ENCODE data around the gene KIF26B.
"Not testable (repeated sequence)": the region's sequence is repeated elsewhere in the genome, so short reads cannot be mapped to it uniquely, and the experiment has no call there.

The KIF26B gene

GRCh38 chr1:245730801-245731200 lies 576.0 kb downstream of the KIF26B start:
- no peaks in the 10 kb centered on the region for H3K9me2 ChIP-seq (replicated peaks; ENCODE audit: insufficient read depth, low read length)
- no peaks in the 10 kb centered on the region for H3K9me3 ChIP-seq (ENCODE audit: insufficient read depth, low read length)
- no peak overlapping the region for H3K27ac ChIP-seq (ENCODE audit: low read depth, low read length)
- no peak overlapping the region for H3K4me2 ChIP-seq (ENCODE audit: low read depth, low read length, poor library complexity, severe bottlenecking)
- no peaks in the 10 kb centered on the region for H3K27me3 ChIP-seq (ENCODE audit: low read length)
- H3F3A ChIP-seq (ENCODE audit: insufficient read depth) = no peaks in the 10 kb centered on the region; the same call in 1 of the 2 replicates
- H2AFZ ChIP-seq (ENCODE audit: low read depth, low read length, severe bottlenecking) = no peak overlapping the region
- no peaks in the 10 kb centered on the region for H4K20me1 ChIP-seq (ENCODE audit: low read depth, low read length)
- no peaks in the 10 kb centered on the region for H3K36me3 ChIP-seq (ENCODE audit: low read length)
- no peaks in the 10 kb centered on the region for H3K79me2 ChIP-seq (ENCODE audit: insufficient read depth, low read length)
- no peak overlapping the region for H3K4me3 ChIP-seq (ENCODE audit: insufficient read depth, low read length, poor library complexity, severe bottlenecking)
- no peak for TF ChIP-seq CTCF (IDR thresholded peaks at IDR 0.05; ENCODE audit: insufficient read depth, low read length, poor library complexity, severe bottlenecking)
- no peak for TF ChIP-seq EZH2phosphoT487 (conservative IDR thresholded peaks at IDR 0.05; ENCODE audit: low read length)
- H3K9ac ChIP-seq (ENCODE audit: low read length) = no peak overlapping the region

- not testable (repeated sequence) for H3K9ac ChIP-seq (ENCODE audit: low read length); H3K79me2 ChIP-seq (ENCODE audit: insufficient read depth, low read length); H3K4me2 ChIP-seq (ENCODE audit: low read depth, low read length, poor library complexity, severe bottlenecking); H3K27me3 ChIP-seq (ENCODE audit: low read length); H3F3A ChIP-seq (ENCODE audit: insufficient read depth); H3K36me3 ChIP-seq (ENCODE audit: low read length); H3K4me3 ChIP-seq (ENCODE audit: insufficient read depth, low read length, poor library complexity, severe bottlenecking); H2AFZ ChIP-seq (ENCODE audit: low read depth, low read length, severe bottlenecking); H3K9me2 ChIP-seq (replicated peaks; ENCODE audit: insufficient read depth, low read length); H4K20me1 ChIP-seq (ENCODE audit: low read depth, low read length); H3K27ac ChIP-seq (ENCODE audit: low read depth, low read length); H3K9me3 ChIP-seq (ENCODE audit: insufficient read depth, low read length)
Observed at GRCh38 chr1:245740336-245740735, 585.6 kb downstream of the KIF26B start.

- no peaks in the 10 kb centered on the region for H3K27me3 ChIP-seq (ENCODE audit: low read length)
- no peak overlapping the region for H3K4me3 ChIP-seq (ENCODE audit: insufficient read depth, low read length, poor library complexity, severe bottlenecking)
- no peak overlapping the region for H2AFZ ChIP-seq (ENCODE audit: low read depth, low read length, severe bottlenecking)
- H3K4me2 ChIP-seq (ENCODE audit: low read depth, low read length, poor library complexity, severe bottlenecking) = no peak overlapping the region
- no peaks in the 10 kb centered on the region for H3K36me3 ChIP-seq (ENCODE audit: low read length)
- H3F3A ChIP-seq (ENCODE audit: insufficient read depth) = no peaks in the 10 kb centered on the region
- no peak overlapping the region for H3K9ac ChIP-seq (ENCODE audit: low read length)
- H3K9me3 ChIP-seq (ENCODE audit: insufficient read depth, low read length) = no peaks in the 10 kb centered on the region
- H3K9me2 ChIP-seq (replicated peaks; ENCODE audit: insufficient read depth, low read length) = no peaks in the 10 kb centered on the region
- no peaks in the 10 kb centered on the region for H4K20me1 ChIP-seq (ENCODE audit: low read depth, low read length)
- H3K27ac ChIP-seq (ENCODE audit: low read depth, low read length) = no peak overlapping the region
- TF ChIP-seq CTCF (IDR thresholded peaks at IDR 0.05; ENCODE audit: insufficient read depth, low read length, poor library complexity, severe bottlenecking) (no peak), EZH2phosphoT487 (conservative IDR thresholded peaks at IDR 0.05; ENCODE audit: low read length) (no peak)
- no peaks in the 10 kb centered on the region for H3K79me2 ChIP-seq (ENCODE audit: insufficient read depth, low read length)
Observed at GRCh38 chr1:245742896-245743295, 588.1 kb downstream of the KIF26B start.

- Histone ChIP-seq H4K20me1 (ENCODE audit: low read depth, low read length) (no peaks in the 10 kb centered on the region), H3K79me2 (ENCODE audit: insufficient read depth, low read length) (no peaks in the 10 kb centered on the region), H3K9me2 (replicated peaks; ENCODE audit: insufficient read depth, low read length) (no peaks in the 10 kb centered on the region), H3K4me3 (ENCODE audit: insufficient read depth, low read length, poor library complexity, severe bottlenecking) (no peak overlapping the region), H3K9ac (ENCODE audit: low read length) (no peak overlapping the region), H3K4me2 (ENCODE audit: low read depth, low read length, poor library complexity, severe bottlenecking) (no peak overlapping the region), H3K27ac (ENCODE audit: low read depth, low read length) (no peak overlapping the region), H3F3A (ENCODE audit: insufficient read depth) (no peaks in the 10 kb centered on the region), H2AFZ (ENCODE audit: low read depth, low read length, severe bottlenecking) (no peak overlapping the region), H3K36me3 (ENCODE audit: low read length) (no peaks in the 10 kb centered on the region), H3K9me3 (ENCODE audit: insufficient read depth, low read length) (no peaks in the 10 kb centered on the region), H3K27me3 (ENCODE audit: low read length) (no peaks in the 10 kb centered on the region)
- TF ChIP-seq CTCF (IDR thresholded peaks at IDR 0.05; ENCODE audit: insufficient read depth, low read length, poor library complexity, severe bottlenecking) = no peak
- no peak for TF ChIP-seq EZH2phosphoT487 (conservative IDR thresholded peaks at IDR 0.05; ENCODE audit: low read length)
Observed at GRCh38 chr1:245748240-245748639, 593.5 kb downstream of the KIF26B start.

Data from SU-DHL-6 (cell line).